HepG2 (cell line): ENCODE data around the gene ADARB2. TPM values are rescaled to one million over a fixed set of nuclear protein-coding genes. Genes with fewer than 3 reads are reported as not detected.
A peak's percentile ranks its signal among the peaks of the same experiment; 100 is the strongest.

Experiments
- ATAC-seq: fragments of 200-7000 bp; cut with Tn5 transposase; 3 replicates; pipeline ENCODE4 v1.9.1; 2020; ENCODE audit warnings: mild to moderate bottlenecking, moderate library complexity
- BruUV-seq: library from RNA; stranded (reverse); fragments of 400-500 nt; replicated peaks from 2 replicates; lab custom pipeline; 2021; lab: Mats Ljungman, UMichigan
- CTCF ChIA-PET: fragments of 300-600 bp; formaldehyde crosslinking; extraction: SDS; loops from one replicate; lab custom pipeline; 2021; ENCODE audit warnings: low total read pairs, inconsistent platforms, low intra/inter-chr PET ratio; lab: Yijun Ruan, JAX
- POLR2A ChIA-PET: fragments of 350-600 bp; sonication (Branson Sonifier 250); formaldehyde crosslinking; loops from one replicate; lab custom pipeline; 2020; ENCODE audit warnings: antibody characterized with exemption, inconsistent platforms; lab: Yijun Ruan, JAX
- DNase-seq: peaks from one replicate; pipeline ENCODE4 v3.0.0-alpha.2; 2015; ENCODE audit warnings: low spot score
- FAIRE-seq: peaks from 3 replicates; lab custom pipeline; 2011; peaks lifted over from hg19 to GRCh38; lab: Jason Lieb, UNC
- H2AFZ ChIP-seq: one replicate; pipeline ENCODE4 v1.6.1; 2011; ENCODE audit warnings: low read length, inconsistent platforms
- H3K27ac ChIP-seq: fragments of 300-600 bp; 3 replicates; pipeline ENCODE4 v1.8.0; 2011; ENCODE audit warnings: mixed run types, mild to moderate bottlenecking, mixed read lengths, low read length, inconsistent platforms; ENCODE audit not compliant: insufficient read depth; ENCODE audit errors: extremely low read length
- H3K27me3 ChIP-seq, 2 experiments: fragments of 200-600 bp in 1 of 2; 2 replicates in 1 of 2; 3 replicates in 1 of 2; pipeline versions ENCODE4 v1.6.0 to v1.8.0; 2011; ENCODE audit warnings: low read length in 2 of 2, mild to moderate bottlenecking in 2 of 2, moderate library complexity in 2 of 2, inconsistent platforms in 1 of 2; ENCODE audit not compliant: insufficient read depth in 2 of 2, control insufficient read depth in 1 of 2
- H3K36me3 ChIP-seq, 2 experiments: fragments of 200-600 bp in 1 of 2; replicated peaks in 1 of 2; 2 replicates in 1 of 2; 3 replicates in 1 of 2; pipeline versions ENCODE4 v1.5.1 to v1.8.0; 2011; ENCODE audit warnings: low read length in 2 of 2, inconsistent platforms in 1 of 2; ENCODE audit not compliant: insufficient read depth in 2 of 2, control insufficient read depth in 1 of 2
- H3K4me1 ChIP-seq: 2 replicates; pipeline ENCODE4 v1.5.1; 2012; ENCODE audit warnings: low read length, inconsistent platforms; ENCODE audit not compliant: insufficient read depth
- H3K4me2 ChIP-seq: 2 replicates; pipeline ENCODE4 v1.6.0; 2011; ENCODE audit warnings: low read depth, low read length, inconsistent platforms
- H3K4me3 ChIP-seq, 3 experiments: fragments of 200-600 bp in 1 of 3; sonication (generic), shearing (Covaris generic) in 1 of 3; replicated peaks in 1 of 3; 2 replicates each; pipeline ENCODE4 v1.5.1; 2011 to 2016; ENCODE audit warnings: low read length in 3 of 3, inconsistent platforms in 2 of 3, low read depth in 2 of 3, mild to moderate bottlenecking in 2 of 3, control low read depth in 1 of 3, mixed read lengths in 1 of 3; ENCODE audit not compliant: insufficient read depth in 1 of 3
- H3K79me2 ChIP-seq: one replicate; pipeline ENCODE4 v1.6.1; 2011; ENCODE audit warnings: low read length, inconsistent platforms; ENCODE audit not compliant: insufficient read depth
- H3K9ac ChIP-seq: 2 replicates; pipeline ENCODE4 v1.6.0; 2011; ENCODE audit warnings: mild to moderate bottlenecking, low read depth, low read length, inconsistent platforms; ENCODE audit not compliant: insufficient read depth
- H3K9me3 ChIP-seq: 2 replicates; pipeline ENCODE4 v1.5.1; 2012; ENCODE audit warnings: mild to moderate bottlenecking, low read length
- H4K20me1 ChIP-seq: 2 replicates; pipeline ENCODE4 v1.6.0; 2011; ENCODE audit warnings: inconsistent platforms, mild to moderate bottlenecking, low read length, moderate library complexity; ENCODE audit not compliant: insufficient read depth
- CHD4 ChIP-seq: fragments of 200-600 bp; sonication (generic); IDR thresholded peaks from 2 replicates; pipeline ENCODE4 v1.7.0; 2017; ENCODE audit warnings: mild to moderate bottlenecking, low read length, borderline replicate concordance
- HIVEP1 ChIP-seq: sonication (generic); formaldehyde crosslinking; IDR thresholded peaks from 2 replicates; pipeline ENCODE4 v1.4.0; 2020; ENCODE audit warnings: mild to moderate bottlenecking, missing genetic modification reagents
- HNF4A ChIP-seq: sonication (generic); formaldehyde crosslinking; IDR thresholded peaks from 2 replicates; pipeline ENCODE4 v1.4.0; 2020; ENCODE audit warnings: missing genetic modification reagents
- ISX ChIP-seq: sonication (generic); formaldehyde crosslinking; conservative IDR thresholded peaks from 2 replicates; pipeline ENCODE4 v1.5.0; 2020; ENCODE audit warnings: missing genetic modification reagents
- RCOR2 ChIP-seq: IDR thresholded peaks from 2 replicates; pipeline ENCODE4 v1.6.1; 2016; ENCODE audit warnings: missing biosample characterization, missing genetic modification reagents
- REPIN1 ChIP-seq: sonication (generic); formaldehyde crosslinking; IDR thresholded peaks from 2 replicates; pipeline ENCODE4 v1.8.0; 2022; ENCODE audit warnings: missing genetic modification reagents, low read depth, mild to moderate bottlenecking, borderline replicate concordance
- RFXAP ChIP-seq: sonication (generic); formaldehyde crosslinking; IDR thresholded peaks from 2 replicates; pipeline ENCODE4 v1.4.0; 2020; ENCODE audit warnings: missing genetic modification reagents, borderline replicate concordance
- STAG1 ChIP-seq: sonication (generic); formaldehyde crosslinking; IDR thresholded peaks from 2 replicates; pipeline ENCODE4 v1.4.0; 2020; ENCODE audit warnings: missing genetic modification reagents
- ZNF235 ChIP-seq: sonication (generic); formaldehyde crosslinking; IDR thresholded peaks from 2 replicates; pipeline ENCODE4 v1.8.1; 2023; ENCODE audit warnings: mild to moderate bottlenecking, missing genetic modification reagents, borderline replicate concordance
- ZNF263 ChIP-seq: sonication (generic); formaldehyde crosslinking; IDR thresholded peaks from 2 replicates; pipeline ENCODE4 v1.4.0; 2020; ENCODE audit warnings: missing genetic modification reagents
- ZNF296 ChIP-seq: sonication (generic); formaldehyde crosslinking; conservative IDR thresholded peaks from 2 replicates; pipeline ENCODE4 v1.5.0; 2020; ENCODE audit warnings: mild to moderate bottlenecking, missing genetic modification reagents
- ZNF350 ChIP-seq: sonication (generic); formaldehyde crosslinking; IDR thresholded peaks from 2 replicates; pipeline ENCODE4 v1.4.0; 2020; ENCODE audit warnings: mild to moderate bottlenecking, low read depth, missing genetic modification reagents, borderline replicate concordance
- ZNF546 ChIP-seq: sonication (generic); formaldehyde crosslinking; conservative IDR thresholded peaks from 2 replicates; pipeline ENCODE4 v1.8.1; 2023; ENCODE audit warnings: mild to moderate bottlenecking, missing genetic modification reagents
- WGBS: methylation state at CpG from one replicate; pipeline ENCODE4 v1.1.6; 2017; ENCODE audit warnings: low lambda C conversion rate; 5-methylcytosine and 5-hydroxymethylcytosine counted together
- in situ Hi-C: cut with HindIII; loops from 2 replicates; pipeline ENCODE4 v1.10.0; 2017; ENCODE audit warnings: low pct_unique_long_range_greater_than_20kb; ENCODE audit not compliant: extremely low pct_ligation_motif_present
- intact Hi-C: fragments of 100-400 bp; cut with micrococcal nuclease; formaldehyde crosslinking; loops from one replicate; pipeline ENCODE4 v1.10.0; 2022; ENCODE audit not compliant: unreplicated experiment
- polyA plus RNA-seq, 8 experiments: library from polyadenylated mRNA; depleted of rRNA in 3 of 8; stranded (reverse) in 7 of 8; unstranded in 1 of 8; fragments of >200 nt; fragmentation: Illumina TruSeq in 4 of 8; extraction: Trizol in 4 of 8; gene quantifications; 2 replicates each; pipeline versions ENCODE4 v1.2.1 to v1.2.3, GENCODE V29; 2011 to 2016; ENCODE audit warnings: low read depth in 4 of 8, missing spikeins in 1 of 8, mixed read lengths in 1 of 8; ENCODE audit not compliant: insufficient read depth in 1 of 8
- total RNA-seq, 5 experiments: library from RNA; depleted of rRNA; stranded (reverse); fragments of >200 nt; fragmentation: Illumina TruSeq; extraction: Trizol; gene quantifications; 2 replicates each; pipeline ENCODE4 v1.2.3, GENCODE V29; 2016; ENCODE audit warnings: low read depth in 1 of 5
- TF ChIP-seq, protein P1 (sequence below): sonication (generic); formaldehyde crosslinking; IDR thresholded peaks from 2 replicates; pipeline ENCODE4 v1.5.0; 2020; ENCODE audit warnings: missing genetic modification reagents, mild to moderate bottlenecking, borderline replicate concordance
- TF ChIP-seq, protein P2 (sequence below): sonication (generic); formaldehyde crosslinking; IDR thresholded peaks from 2 replicates; pipeline ENCODE4 v1.4.0; 2020; ENCODE audit warnings: missing genetic modification reagents, borderline replicate concordance

The ADARB2 gene
- total and polyA plus RNA-seq, 2 of the 13 experiments (the other 11 are each of a cell fraction or from before 2014, with no cell fraction given) = not detected

DNA sequence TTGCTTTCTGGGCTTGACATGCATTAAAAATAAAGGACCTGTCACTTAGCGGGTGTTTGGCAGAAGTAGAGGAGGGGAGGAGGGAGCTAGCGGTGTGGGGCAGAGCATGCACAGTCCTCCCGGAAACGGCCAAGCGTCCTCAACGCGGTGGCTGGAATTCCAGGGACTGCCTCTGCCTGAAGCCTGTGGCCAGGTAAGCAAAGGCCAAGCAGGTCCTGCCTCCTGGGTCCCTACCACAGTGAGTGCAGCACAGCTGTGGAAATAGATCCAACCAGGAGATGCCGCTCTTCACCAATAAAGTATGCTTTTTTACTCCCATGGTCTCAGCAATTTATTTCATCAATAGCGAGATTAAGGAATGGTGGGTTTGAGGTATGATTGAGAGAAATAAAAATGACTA lies 357.7 kb downstream of the ADARB2 start:
- no peaks in the 10 kb centered on the region for H3K36me3 ChIP-seq
- H3K9me3 ChIP-seq = no peaks in the 10 kb centered on the region
- H3K27me3 ChIP-seq = peaks cover 2 to 50% of the 10 kb centered on the region in 2 experiments
- no peak overlapping the region for H3K4me3 ChIP-seq
- 5% methylated on average over 9 of the region's 9 CpGs for WGBS
- TF ChIP-seq HNF4A = no peak
- TF ChIP-seq ZNF263 (CRISPR knock-in tag) = peak; percentile 59
- TF ChIP-seq STAG1 (CRISPR knock-in tag) = peak; percentile 14; the same call in 1 of the 2 replicates
- DNase-seq (no peak), ATAC-seq (no peak; the same call in 2 of the 3 replicates), FAIRE-seq (no peak)
- H3K79me2 ChIP-seq = no peaks in the 10 kb centered on the region
- intact Hi-C loops = loop anchor here (5.0 kb wide), 1 partner anchor 963 kb away; no protein-coding TSS in a partner anchor
- H3K27ac ChIP-seq = no peak overlapping the region
- H2AFZ ChIP-seq = no peak overlapping the region
- no TSS peak for BruUV-seq
- no peaks in the 10 kb centered on the region for H3K4me1 ChIP-seq
- CTCF ChIA-PET = no interaction called here
- POLR2A ChIA-PET = no interaction called here
- no peak overlapping the region for H3K4me2 ChIP-seq
- H4K20me1 ChIP-seq = no peaks in the 10 kb centered on the region
- no peak overlapping the region for H3K9ac ChIP-seq
- in situ Hi-C loops = no loop called here

DNA sequence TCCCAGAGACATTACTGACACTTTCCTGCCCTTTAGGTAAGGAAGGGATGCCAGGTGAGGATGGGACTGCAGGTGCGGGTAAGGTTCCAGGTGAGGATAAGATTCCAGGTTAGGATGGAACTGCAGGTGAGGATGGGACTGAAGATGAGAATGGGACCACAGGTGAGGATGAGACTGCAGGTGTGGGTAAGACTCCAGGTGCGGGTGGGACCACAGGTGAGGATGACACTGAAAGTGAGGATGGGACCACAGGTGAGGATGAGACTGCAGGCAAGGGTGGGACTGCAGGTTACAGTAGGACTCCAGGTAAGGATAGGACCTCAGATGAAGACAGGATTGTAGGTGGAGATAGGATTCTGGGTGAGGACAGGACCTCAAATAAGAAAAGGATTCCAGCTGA lies 358.9 kb downstream of the ADARB2 start:
- intact Hi-C loops = loop anchor here (5.0 kb wide), 1 partner anchor 964 kb away; no protein-coding TSS in a partner anchor
- peaks cover 3 to 42% of the 10 kb centered on the region in 2 experiments for H3K27me3 ChIP-seq
- no peak for ATAC-seq
- TF ChIP-seq CHD4 (no peak), ZNF350 (CRISPR knock-in tag) (no peak), RFXAP (CRISPR knock-in tag) (no peak), ZNF235 (CRISPR knock-in tag) (no peak), REPIN1 (no peak), ZNF296 (no peak), ZNF546 (CRISPR knock-in tag) (no peak), ISX (no peak), RCOR2 (CRISPR knock-in tag) (no peak), HIVEP1 (no peak)
- TF ChIP-seq, protein P1, sequence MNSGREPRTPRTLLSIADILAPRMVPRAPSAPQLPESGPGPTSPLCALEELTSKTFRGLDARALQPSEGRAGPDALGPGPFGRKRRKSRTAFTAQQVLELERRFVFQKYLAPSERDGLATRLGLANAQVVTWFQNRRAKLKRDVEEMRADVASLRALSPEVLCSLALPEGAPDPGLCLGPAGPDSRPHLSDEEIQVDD (CRISPR knock-in tag) = no peak
- TF ChIP-seq, protein P2, sequence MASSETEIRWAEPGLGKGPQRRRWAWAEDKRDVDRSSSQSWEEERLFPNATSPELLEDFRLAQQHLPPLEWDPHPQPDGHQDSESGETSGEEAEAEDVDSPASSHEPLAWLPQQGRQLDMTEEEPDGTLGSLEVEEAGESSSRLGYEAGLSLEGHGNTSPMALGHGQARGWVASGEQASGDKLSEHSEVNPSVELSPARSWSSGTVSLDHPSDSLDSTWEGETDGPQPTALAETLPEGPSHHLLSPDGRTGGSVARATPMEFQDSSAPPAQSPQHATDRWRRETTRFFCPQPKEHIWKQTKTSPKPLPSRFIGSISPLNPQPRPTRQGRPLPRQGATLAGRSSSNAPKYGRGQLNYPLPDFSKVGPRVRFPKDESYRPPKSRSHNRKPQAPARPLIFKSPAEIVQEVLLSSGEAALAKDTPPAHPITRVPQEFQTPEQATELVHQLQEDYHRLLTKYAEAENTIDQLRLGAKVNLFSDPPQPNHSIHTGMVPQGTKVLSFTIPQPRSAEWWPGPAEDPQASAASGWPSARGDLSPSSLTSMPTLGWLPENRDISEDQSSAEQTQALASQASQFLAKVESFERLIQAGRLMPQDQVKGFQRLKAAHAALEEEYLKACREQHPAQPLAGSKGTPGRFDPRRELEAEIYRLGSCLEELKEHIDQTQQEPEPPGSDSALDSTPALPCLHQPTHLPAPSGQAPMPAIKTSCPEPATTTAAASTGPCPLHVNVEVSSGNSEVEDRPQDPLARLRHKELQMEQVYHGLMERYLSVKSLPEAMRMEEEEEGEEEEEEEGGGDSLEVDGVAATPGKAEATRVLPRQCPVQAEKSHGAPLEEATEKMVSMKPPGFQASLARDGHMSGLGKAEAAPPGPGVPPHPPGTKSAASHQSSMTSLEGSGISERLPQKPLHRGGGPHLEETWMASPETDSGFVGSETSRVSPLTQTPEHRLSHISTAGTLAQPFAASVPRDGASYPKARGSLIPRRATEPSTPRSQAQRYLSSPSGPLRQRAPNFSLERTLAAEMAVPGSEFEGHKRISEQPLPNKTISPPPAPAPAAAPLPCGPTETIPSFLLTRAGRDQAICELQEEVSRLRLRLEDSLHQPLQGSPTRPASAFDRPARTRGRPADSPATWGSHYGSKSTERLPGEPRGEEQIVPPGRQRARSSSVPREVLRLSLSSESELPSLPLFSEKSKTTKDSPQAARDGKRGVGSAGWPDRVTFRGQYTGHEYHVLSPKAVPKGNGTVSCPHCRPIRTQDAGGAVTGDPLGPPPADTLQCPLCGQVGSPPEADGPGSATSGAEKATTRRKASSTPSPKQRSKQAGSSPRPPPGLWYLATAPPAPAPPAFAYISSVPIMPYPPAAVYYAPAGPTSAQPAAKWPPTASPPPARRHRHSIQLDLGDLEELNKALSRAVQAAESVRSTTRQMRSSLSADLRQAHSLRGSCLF = no peak

More for the DNA sequence above, 358.9 kb downstream of the ADARB2 start:
- no TSS peak for BruUV-seq
- DNase-seq (no peak), FAIRE-seq (no peak)
- Histone ChIP-seq H3K9ac (no peak overlapping the region), H2AFZ (no peak overlapping the region), H3K9me3 (no peaks in the 10 kb centered on the region), H3K4me2 (no peak overlapping the region), H3K36me3 (no peaks in the 10 kb centered on the region), H4K20me1 (no peaks in the 10 kb centered on the region), H3K4me1 (no peaks in the 10 kb centered on the region), H3K79me2 (no peaks in the 10 kb centered on the region), H3K27ac (no peak overlapping the region), H3K4me3 (no peak overlapping the region)
- ChIA-PET POLR2A (no interaction called here), CTCF (no interaction called here)
- in situ Hi-C loops = no loop called here
- 7% methylated on average over 2 of the region's 2 CpGs for WGBS
